ENCODE data around the gene ARAP3. TPM values are rescaled to one million over a fixed set of nuclear protein-coding genes. Genes with fewer than 3 reads are reported as not detected.
A peak's percentile ranks its signal among the peaks of the same experiment; 100 is the strongest.

Gene ARAP3
- total RNA-seq, 1 experiment from 2014 or later, result 27.6 TPM

- whole genome bisulfite sequencing (ENCODE audit: extremely low coverage, insufficient read length, low lambda C conversion rate), result no CpG with 5 or more reads among the region's 6 CpGs
- H3K79me2 ChIP-seq (ENCODE audit: insufficient read depth, low read length), result peaks cover 10% of the 10 kb centered on the region; the same call in 1 of the 2 replicates
- H3K56ac ChIP-seq (ENCODE audit: insufficient read length, low read depth, low read length), result no peak overlapping the region
- H4K8ac ChIP-seq (replicated peaks; ENCODE audit: insufficient read length, low read depth, low read length), result no peak overlapping the region
- no peak overlapping the region for H2AFZ ChIP-seq (ENCODE audit: low read length)
- H3K27ac ChIP-seq (ENCODE audit: insufficient read length, low read depth, low read length), result no peak overlapping the region
- H2AK5ac ChIP-seq (ENCODE audit: insufficient read length, low read length), result no peak overlapping the region
- H3K27me3 ChIP-seq (ENCODE audit: insufficient read depth, low read length), result no peaks in the 10 kb centered on the region
- H3K79me1 ChIP-seq (ENCODE audit: insufficient read depth, low read depth, low read length, poor library complexity, severe bottlenecking), result peaks cover 10% of the 10 kb centered on the region
- H3K4ac ChIP-seq (ENCODE audit: low read depth, low read length), result no peak overlapping the region
- H3K14ac ChIP-seq (ENCODE audit: insufficient read depth, low read length), result no peak overlapping the region
- peaks cover 14% of the 10 kb centered on the region for H3K23me2 ChIP-seq (ENCODE audit: insufficient read length, low read depth, low read length, poor library complexity, severe bottlenecking)
- H4K91ac ChIP-seq (ENCODE audit: insufficient read length, low read depth, low read length), result no peak overlapping the region
- Mint-ChIP-seq H3K27ac (peak overlapping the region in 1 of 3 experiments; percentile 17; a peak in 1 of 7 replicates), H3K27me3 (ENCODE audit: low read depth) (peaks cover 2% of the 10 kb centered on the region), H3K4me1 (peaks cover 18 to 23% of the 10 kb centered on the region in 2 experiments), H3K36me3 (ENCODE audit: insufficient read depth in 1 of 3, low read depth in 3 of 3) (peaks cover 11 to 23% (median 13%) of the 10 kb centered on the region in 3 experiments; a peak in 6 of 7 replicates), H3K4me3 (peak overlapping the region; percentile 45 to 92; a peak in 3 of 5 replicates), H3K9me3 (no peaks in the 10 kb centered on the region; a peak in 1 of 5 replicates)
- H3K23ac ChIP-seq (ENCODE audit: insufficient read length, low read depth, low read length), result no peak overlapping the region
- no peak overlapping the region for H3K18ac ChIP-seq (ENCODE audit: insufficient read length, low read depth, low read length)
- H3T11ph ChIP-seq (ENCODE audit: low read length), result no peak overlapping the region
- H3K4me1 ChIP-seq (ENCODE audit: insufficient read depth, low read length), result peaks cover 4% of the 10 kb centered on the region; the same call in 1 of the 2 replicates
- H2BK15ac ChIP-seq (ENCODE audit: low read depth, low read length), result no peak overlapping the region
- no peak for TF ChIP-seq CTCF (conservative IDR thresholded peaks at IDR 0.05)
- no peak overlapping the region for H3K9ac ChIP-seq (ENCODE audit: extremely low read depth, insufficient read length, low read length)
- no peak overlapping the region for H2BK12ac ChIP-seq (ENCODE audit: insufficient read length, low read depth, low read length)
- no peak overlapping the region for H2BK120ac ChIP-seq (ENCODE audit: low read depth, low read length, poor library complexity, severe bottlenecking)
- H2BK5ac ChIP-seq (ENCODE audit: insufficient read length, low read length), result no peak overlapping the region
- H4K5ac ChIP-seq (ENCODE audit: insufficient read length, low read depth, low read length), result no peak overlapping the region
- no peaks in the 10 kb centered on the region for H3K9me3 ChIP-seq (ENCODE audit: control insufficient read depth, low read depth, low read length)
- no peaks in the 10 kb centered on the region for H4K20me1 ChIP-seq (ENCODE audit: control insufficient read depth, insufficient read depth, insufficient read length)
- DNase-seq, result no peak
- no peak overlapping the region for H3K4me2 ChIP-seq (ENCODE audit: insufficient read depth, insufficient read length, low read length)
- H2BK20ac ChIP-seq (ENCODE audit: low read depth, low read length, poor library complexity, severe bottlenecking), result no peak overlapping the region
Measured at GRCh38 chr5:141634720-141635119, 47.3 kb downstream of the ARAP3 start.

All from H9 (cell line).